ENCODE measurements around the gene TMEM50A.
"Not testable (repeated sequence)": the region's sequence is repeated elsewhere in the genome, so short reads cannot be mapped to it uniquely, and the experiment has no call there.

Gene TMEM50A

GRCh38 chr1:25309085-25309484 is 29.0 kb upstream of the TMEM50A start:
- H3K36me3 ChIP-seq (ENCODE audit: control insufficient read depth in 2 of 2, insufficient read depth in 2 of 2, low read length in 2 of 2); H3K27ac ChIP-seq (ENCODE audit: low read depth in 2 of 2, low read length in 2 of 2); H3K9me3 ChIP-seq (ENCODE audit: control insufficient read depth in 2 of 2, low read length in 2 of 2); H3K27me3 ChIP-seq (ENCODE audit: control insufficient read depth in 2 of 2, insufficient read depth in 2 of 2, low read length in 2 of 2); H3K4me3 ChIP-seq (ENCODE audit: low read length in 2 of 2); H3K4me1 ChIP-seq (ENCODE audit: control insufficient read depth in 2 of 2, insufficient read depth in 2 of 2, low read length in 2 of 2); H3K9ac ChIP-seq (ENCODE audit: low read depth in 1 of 2, low read length in 2 of 2): not testable (repeated sequence)

- not testable (repeated sequence) for H3K4me3 ChIP-seq (ENCODE audit: low read length in 2 of 2); H3K4me1 ChIP-seq (ENCODE audit: control insufficient read depth in 2 of 2, insufficient read depth in 2 of 2, low read length in 2 of 2); H3K36me3 ChIP-seq (ENCODE audit: control insufficient read depth in 2 of 2, insufficient read depth in 2 of 2, low read length in 2 of 2); H3K9me3 ChIP-seq (ENCODE audit: control insufficient read depth in 2 of 2, low read length in 2 of 2); H3K27ac ChIP-seq (ENCODE audit: low read depth in 2 of 2, low read length in 2 of 2); H3K27me3 ChIP-seq (ENCODE audit: control insufficient read depth in 2 of 2, insufficient read depth in 2 of 2, low read length in 2 of 2); H3K9ac ChIP-seq (ENCODE audit: low read depth in 1 of 2, low read length in 2 of 2)
These were observed 28.6 kb upstream of the TMEM50A start for GRCh38 chr1:25309486-25309885.

DNA sequence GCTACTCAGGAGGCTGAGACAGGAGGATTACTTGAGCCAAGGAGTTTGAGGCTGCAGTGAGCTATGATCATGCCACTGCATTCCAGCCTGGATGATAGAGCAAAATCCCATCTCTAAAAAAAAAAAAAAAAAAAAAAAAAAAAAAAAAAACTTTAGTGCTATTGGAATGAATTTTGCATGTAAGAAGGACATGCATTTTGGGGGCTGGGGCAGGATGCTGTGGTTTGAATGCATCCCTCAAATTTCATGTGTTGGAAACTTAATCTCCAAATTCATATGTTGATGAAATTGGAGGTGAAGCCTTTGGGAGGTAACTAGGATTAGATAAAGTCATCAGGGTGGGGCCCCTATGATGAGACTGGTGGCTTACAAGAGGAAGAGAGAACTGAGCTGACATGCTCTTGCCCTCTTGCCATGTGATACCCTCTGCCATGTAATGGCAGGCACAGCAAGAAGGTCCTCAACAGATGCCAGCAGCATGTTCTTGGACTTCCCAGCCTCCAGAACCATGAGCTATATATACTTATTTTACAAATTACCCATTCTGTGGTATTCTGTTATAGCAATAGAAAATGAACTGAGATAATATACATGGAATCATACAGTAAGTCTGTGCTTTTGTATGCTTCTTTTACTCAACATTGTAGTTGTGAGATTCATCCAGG is 25.2 kb upstream of the TMEM50A start:
- not testable (repeated sequence) for H3K9me3 ChIP-seq (ENCODE audit: control insufficient read depth in 2 of 2, low read length in 2 of 2); H3K9ac ChIP-seq (ENCODE audit: low read depth in 1 of 2, low read length in 2 of 2); H3K4me3 ChIP-seq (ENCODE audit: low read length in 2 of 2); H3K27me3 ChIP-seq (ENCODE audit: control insufficient read depth in 2 of 2, insufficient read depth in 2 of 2, low read length in 2 of 2); H3K36me3 ChIP-seq (ENCODE audit: control insufficient read depth in 2 of 2, insufficient read depth in 2 of 2, low read length in 2 of 2); H3K27ac ChIP-seq (ENCODE audit: low read depth in 2 of 2, low read length in 2 of 2); H3K4me1 ChIP-seq (ENCODE audit: control insufficient read depth in 2 of 2, insufficient read depth in 2 of 2, low read length in 2 of 2)

- not testable (repeated sequence) for H3K27me3 ChIP-seq (ENCODE audit: control insufficient read depth in 2 of 2, insufficient read depth in 2 of 2, low read length in 2 of 2); H3K27ac ChIP-seq (ENCODE audit: low read depth in 2 of 2, low read length in 2 of 2); H3K36me3 ChIP-seq (ENCODE audit: control insufficient read depth in 2 of 2, insufficient read depth in 2 of 2, low read length in 2 of 2); H3K9ac ChIP-seq (ENCODE audit: low read depth in 1 of 2, low read length in 2 of 2); H3K4me3 ChIP-seq (ENCODE audit: low read length in 2 of 2); H3K4me1 ChIP-seq (ENCODE audit: control insufficient read depth in 2 of 2, insufficient read depth in 2 of 2, low read length in 2 of 2); H3K9me3 ChIP-seq (ENCODE audit: control insufficient read depth in 2 of 2, low read length in 2 of 2)
These were observed 17.7 kb upstream of the TMEM50A start for GRCh38 chr1:25320314-25320938.

DNA sequence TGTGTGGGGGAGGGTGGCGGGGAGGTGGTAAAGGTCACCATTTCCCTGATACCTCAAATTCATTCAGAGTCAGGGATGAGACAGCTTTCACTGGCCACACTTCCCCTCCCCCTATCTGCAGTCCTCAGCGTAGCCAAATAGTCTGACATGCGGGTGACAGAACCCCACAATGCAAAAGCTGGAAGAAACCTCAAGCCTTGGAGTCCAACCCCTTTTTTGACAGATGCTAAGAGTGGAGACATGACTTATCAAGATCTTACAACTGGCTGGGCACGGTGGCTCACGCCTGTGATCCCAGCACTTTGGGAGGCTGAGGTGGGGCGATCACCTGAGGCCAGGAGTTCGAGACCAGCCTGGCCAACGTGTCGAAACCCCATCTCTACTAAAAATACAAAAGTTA is 16.0 kb upstream of the TMEM50A start:
- H3K4me1 ChIP-seq (ENCODE audit: control insufficient read depth in 2 of 2, insufficient read depth in 2 of 2, low read length in 2 of 2); H3K36me3 ChIP-seq (ENCODE audit: control insufficient read depth in 2 of 2, insufficient read depth in 2 of 2, low read length in 2 of 2); H3K27ac ChIP-seq (ENCODE audit: low read depth in 2 of 2, low read length in 2 of 2); H3K4me3 ChIP-seq (ENCODE audit: low read length in 2 of 2); H3K9me3 ChIP-seq (ENCODE audit: control insufficient read depth in 2 of 2, low read length in 2 of 2); H3K27me3 ChIP-seq (ENCODE audit: control insufficient read depth in 2 of 2, insufficient read depth in 2 of 2, low read length in 2 of 2); H3K9ac ChIP-seq (ENCODE audit: low read depth in 1 of 2, low read length in 2 of 2): not testable (repeated sequence)

- not testable (repeated sequence) for H3K4me3 ChIP-seq (ENCODE audit: low read length in 2 of 2); H3K9me3 ChIP-seq (ENCODE audit: control insufficient read depth in 2 of 2, low read length in 2 of 2)
These were observed 13.7 kb upstream of the TMEM50A start for GRCh38 chr1:25324407-25324806.

GRCh38 chr1:25327864-25328790 is 10.0 kb upstream of the TMEM50A start:
- not testable (repeated sequence) for H3K4me3 ChIP-seq (ENCODE audit: low read length in 2 of 2); H3K9me3 ChIP-seq (ENCODE audit: control insufficient read depth in 2 of 2, low read length in 2 of 2)

More at GRCh38 chr1:25324407-25324806, 13.7 kb upstream of the TMEM50A start:
- not testable (repeated sequence) for H3K27me3 ChIP-seq (ENCODE audit: control insufficient read depth in 2 of 2, insufficient read depth in 2 of 2, low read length in 2 of 2); H3K4me1 ChIP-seq (ENCODE audit: control insufficient read depth in 2 of 2, insufficient read depth in 2 of 2, low read length in 2 of 2); H3K36me3 ChIP-seq (ENCODE audit: control insufficient read depth in 2 of 2, insufficient read depth in 2 of 2, low read length in 2 of 2); H3K27ac ChIP-seq (ENCODE audit: low read depth in 2 of 2, low read length in 2 of 2); H3K9ac ChIP-seq (ENCODE audit: low read depth in 1 of 2, low read length in 2 of 2)

DNA sequence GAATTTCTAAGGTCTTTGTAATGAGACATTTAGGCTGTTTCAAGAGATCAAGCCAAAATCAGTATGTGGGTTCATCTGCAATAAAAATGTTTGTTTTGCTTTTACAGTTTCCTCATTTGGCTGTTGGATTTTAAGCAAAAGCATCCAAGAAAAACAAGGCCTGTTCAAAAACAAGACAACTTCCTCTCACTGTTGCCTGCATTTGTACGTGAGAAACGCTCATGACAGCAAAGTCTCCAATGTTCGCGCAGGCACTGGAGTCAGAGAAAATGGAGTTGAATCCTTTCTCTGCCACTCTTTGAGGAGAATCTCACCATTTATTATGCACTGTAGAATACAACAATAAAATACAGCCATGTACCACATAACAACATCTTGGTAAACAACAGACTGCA is 9.3 kb upstream of the TMEM50A start:
- not testable (repeated sequence) for H3K36me3 ChIP-seq (ENCODE audit: control insufficient read depth in 2 of 2, insufficient read depth in 2 of 2, low read length in 2 of 2); H3K4me3 ChIP-seq (ENCODE audit: low read length in 2 of 2); H3K9ac ChIP-seq (ENCODE audit: low read depth in 1 of 2, low read length in 2 of 2); H3K27me3 ChIP-seq (ENCODE audit: control insufficient read depth in 2 of 2, insufficient read depth in 2 of 2, low read length in 2 of 2); H3K27ac ChIP-seq (ENCODE audit: low read depth in 2 of 2, low read length in 2 of 2); H3K9me3 ChIP-seq (ENCODE audit: control insufficient read depth in 2 of 2, low read length in 2 of 2); H3K4me1 ChIP-seq (ENCODE audit: control insufficient read depth in 2 of 2, insufficient read depth in 2 of 2, low read length in 2 of 2)

More at GRCh38 chr1:25327864-25328790, 10.0 kb upstream of the TMEM50A start:
- H3K4me1 ChIP-seq (ENCODE audit: control insufficient read depth in 2 of 2, insufficient read depth in 2 of 2, low read length in 2 of 2); H3K27ac ChIP-seq (ENCODE audit: low read depth in 2 of 2, low read length in 2 of 2); H3K36me3 ChIP-seq (ENCODE audit: control insufficient read depth in 2 of 2, insufficient read depth in 2 of 2, low read length in 2 of 2); H3K9ac ChIP-seq (ENCODE audit: low read depth in 1 of 2, low read length in 2 of 2); H3K27me3 ChIP-seq (ENCODE audit: control insufficient read depth in 2 of 2, insufficient read depth in 2 of 2, low read length in 2 of 2): not testable (repeated sequence)

DNA sequence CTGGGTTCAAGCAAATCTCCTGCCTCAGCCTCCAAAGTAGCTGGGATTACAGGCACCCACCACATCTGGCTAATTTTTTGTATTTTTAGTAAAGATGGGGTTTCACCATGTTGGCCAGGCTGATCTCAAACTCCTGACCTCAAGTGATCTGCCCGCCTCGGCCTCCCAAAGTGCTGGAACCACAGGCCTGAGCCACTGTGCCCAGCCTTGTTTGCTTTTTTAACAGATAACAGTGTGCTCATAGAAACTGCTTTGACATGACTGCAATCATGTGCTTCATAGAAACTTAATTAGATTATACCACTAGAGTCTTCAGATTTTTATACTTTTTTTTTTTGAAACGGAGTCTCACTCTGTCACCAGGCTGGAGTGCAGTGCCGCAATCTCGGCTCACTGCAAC is 8.8 kb upstream of the TMEM50A start:
- H3K27me3 ChIP-seq (ENCODE audit: control insufficient read depth in 2 of 2, insufficient read depth in 2 of 2, low read length in 2 of 2); H3K4me3 ChIP-seq (ENCODE audit: low read length in 2 of 2); H3K27ac ChIP-seq (ENCODE audit: low read depth in 2 of 2, low read length in 2 of 2); H3K4me1 ChIP-seq (ENCODE audit: control insufficient read depth in 2 of 2, insufficient read depth in 2 of 2, low read length in 2 of 2); H3K36me3 ChIP-seq (ENCODE audit: control insufficient read depth in 2 of 2, insufficient read depth in 2 of 2, low read length in 2 of 2); H3K9me3 ChIP-seq (ENCODE audit: control insufficient read depth in 2 of 2, low read length in 2 of 2); H3K9ac ChIP-seq (ENCODE audit: low read depth in 1 of 2, low read length in 2 of 2): not testable (repeated sequence)

- H3K27ac ChIP-seq (ENCODE audit: low read depth in 2 of 2, low read length in 2 of 2); H3K4me3 ChIP-seq (ENCODE audit: low read length in 2 of 2); H3K9me3 ChIP-seq (ENCODE audit: control insufficient read depth in 2 of 2, low read length in 2 of 2); H3K27me3 ChIP-seq (ENCODE audit: control insufficient read depth in 2 of 2, insufficient read depth in 2 of 2, low read length in 2 of 2); H3K9ac ChIP-seq (ENCODE audit: low read depth in 1 of 2, low read length in 2 of 2); H3K36me3 ChIP-seq (ENCODE audit: control insufficient read depth in 2 of 2, insufficient read depth in 2 of 2, low read length in 2 of 2); H3K4me1 ChIP-seq (ENCODE audit: control insufficient read depth in 2 of 2, insufficient read depth in 2 of 2, low read length in 2 of 2): not testable (repeated sequence)
These were observed 8.2 kb upstream of the TMEM50A start for GRCh38 chr1:25329950-25330349.
